Left ventricle myocardium inferior (tissue), 1 donor: ENCODE results near the gene METTL26. TPM values are rescaled to one million over a fixed set of nuclear protein-coding genes. Genes with fewer than 3 reads are reported as not detected.

Source experiments
- DNase-seq: peaks from one replicate; pipeline ENCODE4 v3.0.0-alpha.2; 2020
- H3K27ac ChIP-seq: fragments of 200-600 bp; replicated peaks from 2 replicates; pipeline ENCODE4 v1.8.0; 2021
- H3K27me3 ChIP-seq: fragments of 200-600 bp; 2 replicates; pipeline ENCODE4 v1.8.0; 2021; ENCODE audit warnings: low read depth
- H3K36me3 ChIP-seq: fragments of 200-600 bp; 2 replicates; pipeline ENCODE4 v1.8.0; 2021
- H3K4me1 ChIP-seq: fragments of 200-600 bp; 2 replicates; pipeline ENCODE4 v1.8.0; 2021
- H3K4me3 ChIP-seq: fragments of 200-600 bp; 2 replicates; pipeline ENCODE4 v1.8.0; 2021; ENCODE audit warnings: mild to moderate bottlenecking, moderate library complexity
- H3K9me3 ChIP-seq: fragments of 200-600 bp; replicated peaks from 2 replicates; pipeline ENCODE4 v1.8.0; 2021
- intact Hi-C: fragments of 100-400 bp; cut with micrococcal nuclease; formaldehyde crosslinking; loops from one replicate; pipeline ENCODE4 v1.11.0; 2022
- total RNA-seq: library from RNA; stranded (reverse); fragmentation: NEBNext Ultra II Directional; extraction: Animal tissue kit (Norgen Biotek cat#: 25700); gene quantifications from one replicate; pipeline ENCODE4 v1.2.1, GENCODE V29; 2021
- TF ChIP-seq, protein P1 (sequence below): fragments of 200-600 bp; IDR thresholded peaks from 2 replicates; pipeline ENCODE4 v1.8.0; 2021; ENCODE audit warnings: antibody characterized with exemption, mild to moderate bottlenecking, borderline replicate concordance
- donor health status: DM: no; HTN: yes; CAD: no; lungs with severe emphysema.

Gene METTL26
- total RNA-seq, 1 donor from 2014 or later: 49.2 TPM

GRCh38 chr16:629185-629832, 6.8 kb downstream of the METTL26 start:
- peaks cover 51% of the 10 kb centered on the region for H3K36me3 ChIP-seq
- H3K27ac ChIP-seq: peak overlapping the region; percentile 46
- DNase-seq: no peak
- TF ChIP-seq, protein P1, sequence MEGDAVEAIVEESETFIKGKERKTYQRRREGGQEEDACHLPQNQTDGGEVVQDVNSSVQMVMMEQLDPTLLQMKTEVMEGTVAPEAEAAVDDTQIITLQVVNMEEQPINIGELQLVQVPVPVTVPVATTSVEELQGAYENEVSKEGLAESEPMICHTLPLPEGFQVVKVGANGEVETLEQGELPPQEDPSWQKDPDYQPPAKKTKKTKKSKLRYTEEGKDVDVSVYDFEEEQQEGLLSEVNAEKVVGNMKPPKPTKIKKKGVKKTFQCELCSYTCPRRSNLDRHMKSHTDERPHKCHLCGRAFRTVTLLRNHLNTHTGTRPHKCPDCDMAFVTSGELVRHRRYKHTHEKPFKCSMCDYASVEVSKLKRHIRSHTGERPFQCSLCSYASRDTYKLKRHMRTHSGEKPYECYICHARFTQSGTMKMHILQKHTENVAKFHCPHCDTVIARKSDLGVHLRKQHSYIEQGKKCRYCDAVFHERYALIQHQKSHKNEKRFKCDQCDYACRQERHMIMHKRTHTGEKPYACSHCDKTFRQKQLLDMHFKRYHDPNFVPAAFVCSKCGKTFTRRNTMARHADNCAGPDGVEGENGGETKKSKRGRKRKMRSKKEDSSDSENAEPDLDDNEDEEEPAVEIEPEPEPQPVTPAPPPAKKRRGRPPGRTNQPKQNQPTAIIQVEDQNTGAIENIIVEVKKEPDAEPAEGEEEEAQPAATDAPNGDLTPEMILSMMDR: no peak
- H3K4me3 ChIP-seq: no peak overlapping the region
- H3K9me3 ChIP-seq: no peaks in the 10 kb centered on the region
- intact Hi-C loops: no loop called here
- peaks cover 26% of the 10 kb centered on the region for H3K4me1 ChIP-seq
- no peaks in the 10 kb centered on the region for H3K27me3 ChIP-seq

DNA sequence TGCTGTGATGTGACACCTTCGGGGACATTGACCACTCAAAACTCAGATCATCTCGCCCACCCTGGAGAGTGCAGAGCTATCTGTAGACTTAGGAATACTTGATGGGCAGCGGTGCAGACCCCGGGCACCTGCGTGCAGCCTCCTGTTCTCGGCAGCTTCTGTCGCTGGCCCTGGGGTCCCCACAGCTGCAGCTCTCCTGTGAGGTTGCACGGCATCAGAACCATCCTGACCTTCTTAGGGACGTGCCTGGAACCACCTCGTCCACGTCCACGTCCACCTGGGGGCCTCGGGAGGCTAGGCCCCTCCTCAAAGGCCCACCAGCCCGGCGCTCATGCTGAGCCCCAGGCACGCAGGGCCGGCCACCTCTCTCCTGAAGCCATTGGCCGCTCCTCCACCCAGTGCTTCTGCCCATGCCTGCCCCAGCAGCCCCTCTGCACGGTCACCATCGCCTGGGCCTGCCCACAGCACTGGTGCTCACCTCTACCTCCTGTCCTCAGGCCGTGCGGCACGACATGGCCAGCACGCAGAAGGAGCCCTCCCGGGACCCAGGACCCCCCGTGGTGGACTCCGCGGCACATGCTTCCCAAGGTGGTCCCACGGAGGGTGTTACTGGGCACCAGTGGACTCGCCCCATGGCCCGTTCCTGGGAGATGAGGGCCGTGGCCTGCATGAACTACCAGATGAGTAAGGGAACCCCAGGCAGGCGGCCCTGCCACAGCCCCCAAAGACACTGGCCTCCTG, 7.6 kb downstream of the METTL26 start:
- intact Hi-C loops: no loop called here
- TF ChIP-seq, protein P1: no peak

GRCh38 chr16:627454-628239, 8.5 kb downstream of the METTL26 start:
- intact Hi-C loops: no loop called here
- DNase-seq: no peak
- Histone ChIP-seq H3K36me3 (peaks cover 34% of the 10 kb centered on the region), H3K4me3 (no peak overlapping the region), H3K4me1 (peaks cover 26% of the 10 kb centered on the region), H3K27ac (no peak overlapping the region), H3K9me3 (no peaks in the 10 kb centered on the region), H3K27me3 (no peaks in the 10 kb centered on the region)
- TF ChIP-seq, protein P1: no peak

More for the DNA sequence above, 7.6 kb downstream of the METTL26 start:
- Histone ChIP-seq H3K27ac (no peak overlapping the region), H3K36me3 (peaks cover 43% of the 10 kb centered on the region), H3K9me3 (no peaks in the 10 kb centered on the region), H3K4me1 (peaks cover 26% of the 10 kb centered on the region), H3K4me3 (no peak overlapping the region), H3K27me3 (no peaks in the 10 kb centered on the region)
- no peak for DNase-seq

GRCh38 chr16:626787-627453, 9.2 kb downstream of the METTL26 start:
- TF ChIP-seq, protein P1: no peak
- H3K36me3 ChIP-seq: peaks cover 32% of the 10 kb centered on the region
- no peak overlapping the region for H3K27ac ChIP-seq
- DNase-seq: no peak
- intact Hi-C loops: no loop called here
- no peaks in the 10 kb centered on the region for H3K9me3 ChIP-seq
- H3K27me3 ChIP-seq: no peaks in the 10 kb centered on the region
- no peak overlapping the region for H3K4me3 ChIP-seq
- peaks cover 26% of the 10 kb centered on the region for H3K4me1 ChIP-seq
